KMS-11 (cell line): ENCODE results near the gene B3GNT7.

ENCODE experiments used
- H2AFZ ChIP-seq: fragments of 200-600 bp; sonication (generic); 2 replicates; pipeline ENCODE4 v1.6.1; 2016; ENCODE audit warnings: antibody characterized with exemption, mixed run types, low read depth
- H3K27ac ChIP-seq: fragments of 200-600 bp; sonication (generic); 2 replicates; pipeline ENCODE4 v1.6.1; 2016; ENCODE audit warnings: mild to moderate bottlenecking, mixed run types
- H3K27me3 ChIP-seq: fragments of 200-600 bp; sonication (generic); 2 replicates; pipeline ENCODE4 v1.6.1; 2017; ENCODE audit warnings: mild to moderate bottlenecking, low read depth, mixed run types, moderate library complexity; ENCODE audit not compliant: insufficient read depth
- H3K36me3 ChIP-seq: fragments of 200-600 bp; sonication (generic); 2 replicates; pipeline ENCODE4 v1.6.1; 2017; ENCODE audit warnings: mild to moderate bottlenecking, mixed run types; ENCODE audit not compliant: insufficient read depth
- H3K4me1 ChIP-seq: fragments of 200-600 bp; sonication (generic); 2 replicates; pipeline ENCODE4 v1.6.1; 2016; ENCODE audit warnings: mild to moderate bottlenecking, low read depth, mixed run types; ENCODE audit not compliant: poor library complexity, severe bottlenecking
- H3K4me2 ChIP-seq: fragments of 200-600 bp; sonication (generic); 2 replicates; pipeline ENCODE4 v1.7.0; 2016; ENCODE audit warnings: mild to moderate bottlenecking, mixed run types
- H3K4me3 ChIP-seq: fragments of 200-600 bp; sonication (generic); IDR thresholded peaks from 2 replicates; pipeline ENCODE4 v1.6.1; 2017; ENCODE audit warnings: low read depth, low read length, mixed read lengths; ENCODE audit not compliant: insufficient read depth
- H3K79me2 ChIP-seq: fragments of 200-600 bp; sonication (generic); 2 replicates; pipeline ENCODE4 v1.6.1; 2016; ENCODE audit warnings: low read depth, mixed run types; ENCODE audit not compliant: insufficient read depth
- H3K9ac ChIP-seq: fragments of 200-600 bp; sonication (generic); 2 replicates; pipeline ENCODE4 v1.6.1; 2016; ENCODE audit warnings: mild to moderate bottlenecking, mixed run types
- H4K20me1 ChIP-seq: fragments of 200-600 bp; sonication (generic); 2 replicates; pipeline ENCODE4 v1.6.1; 2016; ENCODE audit warnings: mild to moderate bottlenecking, mixed run types; ENCODE audit not compliant: insufficient read depth
- CTCF ChIP-seq: fragments of 200-600 bp; sonication (generic); conservative IDR thresholded peaks from 2 replicates; pipeline ENCODE4 v1.6.1; 2017; ENCODE audit warnings: low read depth, mild to moderate bottlenecking, antibody characterized with exemption, low read length, moderate library complexity, mixed read lengths

Gene B3GNT7

GRCh38 chr2:231397011-231397927 lies 1.8 kb downstream of the B3GNT7 start:
- H3K4me2 ChIP-seq = no peak overlapping the region; the same call in 1 of the 2 replicates

GRCh38 chr2:231397928-231398294 lies 2.4 kb downstream of the B3GNT7 start:
- peaks cover 5% of the 10 kb centered on the region for H3K4me1 ChIP-seq
- TF ChIP-seq CTCF = no peak
- no peaks in the 10 kb centered on the region for H3K36me3 ChIP-seq
- H3K79me2 ChIP-seq = no peaks in the 10 kb centered on the region
- no peaks in the 10 kb centered on the region for H3K27me3 ChIP-seq
- no peak overlapping the region for H2AFZ ChIP-seq
- H3K9ac ChIP-seq = no peak overlapping the region
- H4K20me1 ChIP-seq = no peaks in the 10 kb centered on the region
- no peak overlapping the region for H3K27ac ChIP-seq
- H3K4me3 ChIP-seq = no peak overlapping the region
- H3K4me2 ChIP-seq = no peak overlapping the region

More at GRCh38 chr2:231397011-231397927, 1.8 kb downstream of the B3GNT7 start:
- H3K4me1 ChIP-seq = peaks cover 5% of the 10 kb centered on the region
- H3K27ac ChIP-seq = no peak overlapping the region
- H3K9ac ChIP-seq = no peak overlapping the region
- no peaks in the 10 kb centered on the region for H4K20me1 ChIP-seq
- H3K27me3 ChIP-seq = no peaks in the 10 kb centered on the region
- no peaks in the 10 kb centered on the region for H3K36me3 ChIP-seq
- no peak for TF ChIP-seq CTCF
- no peaks in the 10 kb centered on the region for H3K79me2 ChIP-seq
- no peak overlapping the region for H2AFZ ChIP-seq
- H3K4me3 ChIP-seq = no peak overlapping the region

- Histone ChIP-seq H3K4me1 (peaks cover 5% of the 10 kb centered on the region), H3K4me2 (no peak overlapping the region), H3K27ac (no peak overlapping the region), H3K9ac (no peak overlapping the region), H2AFZ (no peak overlapping the region), H3K27me3 (no peaks in the 10 kb centered on the region), H4K20me1 (no peaks in the 10 kb centered on the region), H3K36me3 (no peaks in the 10 kb centered on the region), H3K4me3 (no peak overlapping the region), H3K79me2 (no peaks in the 10 kb centered on the region)
- no peak for TF ChIP-seq CTCF
These were observed 3.1 kb downstream of the B3GNT7 start for GRCh38 chr2:231398585-231398984.

- no peaks in the 10 kb centered on the region for H4K20me1 ChIP-seq
- H3K4me3 ChIP-seq = no peak overlapping the region
- no peak overlapping the region for H3K4me2 ChIP-seq
These were observed 3.7 kb downstream of the B3GNT7 start for GRCh38 chr2:231399046-231399852.

More at GRCh38 chr2:231399046-231399852, 3.7 kb downstream of the B3GNT7 start:
- Histone ChIP-seq H3K36me3 (no peaks in the 10 kb centered on the region), H3K9ac (no peak overlapping the region), H3K27ac (no peak overlapping the region), H3K4me1 (peaks cover 5% of the 10 kb centered on the region), H3K79me2 (no peaks in the 10 kb centered on the region), H2AFZ (no peak overlapping the region), H3K27me3 (no peaks in the 10 kb centered on the region)
- no peak for TF ChIP-seq CTCF
